Adrenal gland (tissue), 12 donors: ENCODE results near the gene ACRBP. TPM values are rescaled to one million over a fixed set of nuclear protein-coding genes. Genes with fewer than 3 reads are reported as not detected.
"Not testable (repeated sequence)": the region's sequence is repeated elsewhere in the genome, so short reads cannot be mapped to it uniquely, and the experiment has no call there.

Experiments
- DNase-seq, 7 donors: peaks; one replicate each; pipeline ENCODE4 v3.0.0-alpha.2; 2019 to 2020
- H3K27ac ChIP-seq, 5 donors: fragments of 200-600 bp; sonication (generic) in 4 of 5; 1 replicate in 3 of 5; 2 replicates in 2 of 5; pipeline versions ENCODE4 v1.5.1 to v1.8.0; 2016 to 2020; ENCODE audit warnings: mild to moderate bottlenecking in 1 of 5
- H3K27me3 ChIP-seq: fragments of 200-600 bp; 2 replicates; pipeline ENCODE4 v1.8.0; 2021
- H3K36me3 ChIP-seq, 2 donors: fragments of 200-600 bp; replicated peaks in 1 of 2; 1 replicate in 1 of 2; 2 replicates in 1 of 2; pipeline versions ENCODE4 v1.5.1 to v1.8.0; 2018 to 2022
- H3K4me1 ChIP-seq, 2 donors: fragments of 200-600 bp; replicated peaks in 1 of 2; 1 replicate in 1 of 2; 2 replicates in 1 of 2; pipeline versions ENCODE4 v1.5.1 to v1.8.0; 2018 to 2021
- H3K4me3 ChIP-seq, 4 donors: fragments of 200-600 bp; sonication (generic) in 3 of 4; one replicate each; pipeline ENCODE4 v1.5.1; 2016 to 2018
- H3K9me3 ChIP-seq, 3 donors: fragments of 200-600 bp; sonication (generic) in 1 of 3; replicated peaks in 1 of 3; 1 replicate in 2 of 3; 2 replicates in 1 of 3; pipeline versions ENCODE4 v1.5.1 to v1.8.0; 2016 to 2021
- CTCF ChIP-seq, 6 experiments: fragments of 450-650 bp in 4 of 6; fragments of 200-600 bp in 2 of 6; sonication (generic) in 1 of 6; IDR thresholded peaks; 1 replicate in 5 of 6; 2 replicates in 1 of 6; pipeline versions ENCODE4 v1.5.1 to v1.8.0; 2016 to 2021; ENCODE audit warnings: antibody characterized with exemption in 6 of 6, mild to moderate bottlenecking in 2 of 6, moderate library complexity in 1 of 6
- POLR2A ChIP-seq, 2 donors: fragments of 450-650 bp; IDR thresholded peaks; one replicate each; pipeline ENCODE4 v1.6.1; 2017; ENCODE audit warnings: antibody characterized with exemption in 2 of 2, mild to moderate bottlenecking in 2 of 2, moderate library complexity in 1 of 2
- WGBS, 4 donors: extraction: QIAGEN DNeasy Blood & Tissue Kit in 2 of 4; methylation state at CpG; one replicate each; pipeline versions ENCODE4 v1.1.5 to v1.1.7; 2013 to 2017; 5-methylcytosine and 5-hydroxymethylcytosine counted together
- intact Hi-C, 2 donors: fragments of 100-400 bp; cut with DNase I; formaldehyde crosslinking; loops; one replicate each; pipeline versions ENCODE4 v1.14.1 to v1.15.0; 2022 to 2023
- polyA plus RNA-seq, 3 donors: library from polyadenylated mRNA; stranded (reverse); fragments of 200-250 nt in 2 of 3; fragments of 350-450 nt in 1 of 3; fragmentation: Illumina TruSeq in 1 of 3; extraction: RNeasy Lipid Tissue Mini Kit (QIAGEN cat#74804) in 1 of 3; gene quantifications; one replicate each; pipeline ENCODE4 v1.2.3, GENCODE V29; 2013 to 2014
- total RNA-seq, 9 donors: library from RNA; depleted of rRNA in 4 of 9; stranded (reverse); fragments of >200 nt in 4 of 9; fragments of 120-200 nt in 1 of 9; fragmentation: NEBNext Ultra II Directional in 1 of 9; extraction: Animal tissue kit (Norgen Biotek cat#: 25700) in 1 of 9; gene quantifications; one replicate each; pipeline versions ENCODE4 v1.1.0 to v1.2.4, GENCODE V29; 2013 to 2023
- donor health status: healthy with polysubstance abuse.
- donor health status: Bipolar disorder and iron deficiency.
- donor health status: DM: yes; HTN: yes; CAD: no.
- donor health status: DM: no; HTN: no; CAD: no.
- donor health status: DM: no; HTN: no; CAD: no.
- donor health status: DM: yes; HTN: yes; CAD: no.

The ACRBP gene
- total and polyA plus RNA-seq, 12 donors: 0.36 to 3.1 (median 1.3) TPM

GRCh38 chr12:6604259-6605029 lies 42.8 kb downstream of the ACRBP start:
- no peaks in the 10 kb centered on the region for H3K9me3 ChIP-seq
- peaks cover 36 to 37% of the 10 kb centered on the region in 2 donors for H3K4me1 ChIP-seq
- H3K27me3 ChIP-seq: no peaks in the 10 kb centered on the region
- DNase-seq: peak; percentile 35 to 71 (median 59)
- H3K27ac ChIP-seq: peak overlapping the region in 4 of 5 donors; percentile 7 to 97 (median 50)
- TF ChIP-seq POLR2A (IDR thresholded peaks at IDR 0.05): no peak
- no peak for TF ChIP-seq CTCF (IDR thresholded peaks at IDR 0.05)
- WGBS, 4 donors: 34 to 71% (median 47%) methylated on average over 5 to 6 of the region's 6 CpGs
- peak overlapping the region in 1 of 4 donors; percentile 96 for H3K4me3 ChIP-seq
- H3K36me3 ChIP-seq: peaks cover 0 to 31% of the 10 kb centered on the region in 2 donors
- intact Hi-C loops: loop anchor here (5.0 kb wide), 2 partner anchors 37 to 42 kb away; partner anchors contain the start of gene NOP2 (in 1 of the 2)

GRCh38 chr12:6603095-6603567 lies 44.1 kb downstream of the ACRBP start:
- no peaks in the 10 kb centered on the region for H3K27me3 ChIP-seq
- DNase-seq: peak in 6 of 7 donors; percentile 46 to 72 (median 52)
- H3K36me3 ChIP-seq: peaks cover 0 to 44% of the 10 kb centered on the region in 2 donors
- peaks cover 36 to 37% of the 10 kb centered on the region in 2 donors for H3K4me1 ChIP-seq
- no peak for TF ChIP-seq POLR2A (IDR thresholded peaks at IDR 0.05)
- no peak for TF ChIP-seq CTCF (IDR thresholded peaks at IDR 0.05)
- peak overlapping the region in 3 of 5 donors; percentile 51 to 67 (median 59) for H3K27ac ChIP-seq
- peak overlapping the region in 1 of 4 donors; percentile 37 for H3K4me3 ChIP-seq
- intact Hi-C loops: loop anchor here (5.0 kb wide), 2 partner anchors 36 to 41 kb away; partner anchors contain the start of gene NOP2 (in 1 of the 2)
- 9 to 23% (median 12%) methylated on average over 4 to 6 of the region's 6 CpGs for WGBS, 4 donors
- no peaks in the 10 kb centered on the region for H3K9me3 ChIP-seq

GRCh38 chr12:6602526-6602925 lies 44.7 kb downstream of the ACRBP start:
- Histone ChIP-seq H3K4me3 (no peak overlapping the region), H3K9me3 (no peaks in the 10 kb centered on the region), H3K36me3 (peaks cover 0 to 50% of the 10 kb centered on the region in 2 donors), H3K4me1 (peaks cover 36 to 37% of the 10 kb centered on the region in 2 donors), H3K27ac (peak overlapping the region in 3 of 5 donors; percentile 51 to 67 (median 59)), H3K27me3 (no peaks in the 10 kb centered on the region)
- DNase-seq: no peak
- 51 to 77% (median 58%) methylated on average over 3 of the region's 3 CpGs for WGBS, 4 donors
- intact Hi-C loops: loop anchor here (5.0 kb wide), 2 partner anchors 35 to 40 kb away; partner anchors contain the start of gene NOP2 (in 1 of the 2)
- TF ChIP-seq POLR2A (IDR thresholded peaks at IDR 0.05): no peak
- no peak for TF ChIP-seq CTCF (IDR thresholded peaks at IDR 0.05)

- intact Hi-C loops, H3K27ac ChIP-seq, H3K27me3 ChIP-seq, H3K4me3 ChIP-seq, H3K9me3 ChIP-seq, DNase-seq, H3K4me1 ChIP-seq: not testable (repeated sequence)
- H3K36me3 ChIP-seq: peaks cover 0 to 100% of the 10 kb centered on the region in 2 donors
- 83 to 92% (median 85%) methylated on average over 10 of the region's 10 CpGs for WGBS, 4 donors
These were observed 51.6 kb downstream of the ACRBP start for GRCh38 chr12:6595673-6596072.
